ENCODE data around the gene KIAA0825.

- TF ChIP-seq CTCF (IDR thresholded peaks at IDR 0.05; ENCODE audit: low read length) (no peak), EZH2 (IDR thresholded peaks at IDR 0.05; ENCODE audit: borderline replicate concordance, low read length) (no peak)
These were observed 352.2 kb downstream of the KIAA0825 start for GRCh38 chr5:94266170-94266569.
